SK-N-MC (cell line): ENCODE data around the gene FAR2.
"Not testable (repeated sequence)": the region's sequence is repeated elsewhere in the genome, so short reads cannot be mapped to it uniquely, and the experiment has no call there.

Experiments
- DNase-seq: peaks from one replicate; pipeline ENCODE4 v3.0.0-alpha.2; 2011; ENCODE audit warnings: low read depth, low spot score
- H3K27ac ChIP-seq: fragments of 200-600 bp; sonication (generic); 2 replicates; pipeline ENCODE4 v1.5.1; 2016; ENCODE audit warnings: mixed run types
- H3K36me3 ChIP-seq: fragments of 200-600 bp; sonication (generic); 2 replicates; pipeline ENCODE4 v1.6.1; 2017; ENCODE audit warnings: antibody characterized with exemption, low read length, mixed read lengths; ENCODE audit not compliant: insufficient read depth
- H3K4me3 ChIP-seq: fragments of 200-600 bp; sonication (generic); 2 replicates; pipeline ENCODE4 v1.5.1; 2016
- H3K9ac ChIP-seq: fragments of 200-600 bp; sonication (generic); 2 replicates; pipeline ENCODE4 v1.8.0; 2017; ENCODE audit warnings: mixed run types, mixed read lengths; ENCODE audit not compliant: insufficient read length
- H3K9me3 ChIP-seq: fragments of 200-600 bp; sonication (generic); 2 replicates; pipeline ENCODE4 v1.6.1; 2017; ENCODE audit warnings: low read depth, mild to moderate bottlenecking, antibody characterized with exemption, low read length, moderate library complexity, mixed read lengths
- EZH2 ChIP-seq: fragments of 200-600 bp; sonication (generic); IDR thresholded peaks from one replicate; pipeline ENCODE4 v1.6.1; 2017; ENCODE audit warnings: antibody characterized with exemption
- FOXP2 ChIP-seq: optimal IDR thresholded peaks from 2 replicates; pipeline ENCODE3; 2011; ENCODE audit warnings: mild to moderate bottlenecking, moderate library complexity; ENCODE audit not compliant: insufficient read depth; ENCODE audit errors: extremely low read length, control extremely low read depth
- POLR2AphosphoS5 ChIP-seq: IDR thresholded peaks from 2 replicates; pipeline ENCODE4 v1.6.1; 2012; ENCODE audit warnings: mild to moderate bottlenecking, low read depth, low read length, borderline replicate concordance

FAR2 gene

DNA sequence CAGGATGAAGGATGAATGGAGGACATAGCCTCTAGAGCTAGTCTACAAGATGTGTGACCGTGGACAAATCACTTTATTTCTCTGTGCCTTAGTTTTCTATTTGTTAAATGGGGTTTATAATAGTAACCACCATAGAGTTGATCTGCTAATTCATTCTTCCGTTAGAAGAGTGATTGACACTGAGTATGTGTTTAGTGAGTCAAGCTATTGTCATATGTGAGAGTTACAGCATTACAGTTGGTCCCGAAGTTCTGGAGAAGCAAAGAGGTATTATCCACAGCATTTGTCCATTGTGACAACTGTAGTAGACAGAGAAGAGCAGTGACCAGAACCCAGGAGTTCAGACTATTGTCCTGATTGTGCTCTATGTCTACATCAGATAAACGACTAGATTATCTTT lies 14.1 kb downstream of the FAR2 start:
- no peak for DNase-seq
- H3K9ac ChIP-seq = no peak overlapping the region
- no peak overlapping the region for H3K4me3 ChIP-seq
- TF ChIP-seq POLR2AphosphoS5 (no peak), FOXP2 (no peak), EZH2 (no peak)
- H3K9me3 ChIP-seq = no peaks in the 10 kb centered on the region
- no peaks in the 10 kb centered on the region for H3K36me3 ChIP-seq
- no peak overlapping the region for H3K27ac ChIP-seq

DNA sequence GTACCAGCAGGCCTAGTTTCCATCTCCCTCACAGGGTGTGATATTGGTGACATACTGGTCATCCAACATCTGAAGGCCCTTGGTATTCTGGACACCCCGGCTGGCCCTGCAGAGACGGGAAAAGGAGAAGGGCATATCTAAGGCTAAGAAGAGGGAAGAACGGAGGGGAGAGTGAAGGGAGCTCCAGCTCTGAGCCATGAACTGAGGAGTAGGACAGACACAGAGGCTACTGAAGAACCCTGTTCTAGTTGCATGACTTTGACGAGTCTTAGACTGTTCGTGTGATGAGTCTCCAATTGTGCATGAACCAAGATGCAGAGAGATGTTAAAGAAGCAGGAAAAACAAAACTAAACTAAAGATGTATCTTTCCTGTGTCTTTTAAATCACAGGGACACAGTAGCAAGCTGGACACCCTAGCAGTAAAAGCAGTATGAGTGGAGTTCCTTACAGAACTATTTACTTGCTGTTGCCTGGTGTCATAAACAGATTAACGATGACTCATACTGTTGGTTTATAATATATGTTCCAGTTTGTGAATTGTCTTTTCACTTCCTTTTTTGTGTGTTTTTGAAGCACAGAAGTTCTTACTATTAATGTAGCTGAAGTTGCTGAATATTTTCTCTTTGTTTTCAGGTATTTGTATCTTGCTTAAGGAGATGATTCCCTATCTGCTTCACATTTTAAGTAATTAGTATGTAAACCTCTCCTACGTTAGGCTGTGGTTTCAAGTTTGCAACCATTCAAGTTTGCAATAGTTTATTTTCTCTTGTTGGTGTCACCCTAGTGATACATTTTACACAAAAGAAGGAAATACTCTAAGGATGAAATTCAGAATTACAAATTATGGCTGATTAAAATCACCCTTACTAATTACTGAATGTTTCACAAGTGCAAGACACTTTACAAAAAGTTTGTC lies 15.7 kb downstream of the FAR2 start:
- TF ChIP-seq EZH2 (no peak), POLR2AphosphoS5 (no peak), FOXP2 (no peak)
- DNase-seq = no peak
- Histone ChIP-seq H3K27ac (no peak overlapping the region), H3K36me3 (no peaks in the 10 kb centered on the region), H3K9ac (no peak overlapping the region), H3K9me3 (no peaks in the 10 kb centered on the region), H3K4me3 (no peak overlapping the region)

DNA sequence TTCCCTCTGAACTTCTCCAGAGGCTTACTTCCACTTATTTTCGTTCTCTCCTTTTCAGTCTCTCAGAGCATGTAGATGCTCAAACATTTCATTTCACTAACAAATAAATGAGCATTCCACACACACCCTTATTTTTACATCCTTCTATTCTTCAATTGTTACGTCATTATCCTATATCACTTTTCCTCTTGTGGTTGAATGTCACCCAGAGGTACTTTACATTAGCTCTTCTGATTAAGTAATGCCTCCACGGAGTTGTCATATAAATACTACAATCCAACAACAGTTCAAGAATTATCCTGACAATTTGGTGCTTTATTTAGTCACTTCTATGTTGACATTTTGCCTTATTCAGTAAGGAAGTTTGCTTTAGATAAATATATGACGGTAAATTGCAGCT lies 18.4 kb downstream of the FAR2 start:
- no peak for TF ChIP-seq FOXP2
- no peak for TF ChIP-seq POLR2AphosphoS5
- no peak for TF ChIP-seq EZH2
- DNase-seq = no peak

DNA sequence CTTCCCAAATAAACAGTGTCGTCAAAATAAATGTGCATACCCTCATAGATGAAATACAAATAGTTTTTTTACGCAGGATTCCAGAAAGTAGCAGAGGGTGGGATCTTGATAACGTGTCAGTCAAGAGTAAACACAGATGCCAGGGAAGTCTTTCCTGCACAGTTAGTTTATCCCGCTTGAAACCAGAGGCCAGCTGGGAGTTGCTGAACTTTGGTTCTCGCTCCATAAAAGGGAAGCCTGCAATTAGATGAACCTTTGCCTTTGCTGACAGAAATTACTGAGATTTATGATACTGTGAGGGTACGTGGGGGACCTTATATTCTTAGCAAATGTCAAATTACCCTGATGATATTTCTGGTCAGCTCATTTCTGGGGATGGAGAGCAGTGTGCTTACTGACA lies 18.9 kb downstream of the FAR2 start:
- Histone ChIP-seq H3K4me3 (no peak overlapping the region), H3K27ac (no peak overlapping the region), H3K9me3 (no peaks in the 10 kb centered on the region), H3K9ac (no peak overlapping the region), H3K36me3 (no peaks in the 10 kb centered on the region)
- no peak for TF ChIP-seq EZH2
- no peak for TF ChIP-seq FOXP2
- TF ChIP-seq POLR2AphosphoS5 = no peak
- DNase-seq = no peak

More for the DNA sequence above, 18.4 kb downstream of the FAR2 start:
- H3K36me3 ChIP-seq = no peaks in the 10 kb centered on the region
- H3K27ac ChIP-seq = no peak overlapping the region
- H3K9ac ChIP-seq = no peak overlapping the region
- H3K4me3 ChIP-seq = no peak overlapping the region
- no peaks in the 10 kb centered on the region for H3K9me3 ChIP-seq

- DNase-seq, H3K4me3 ChIP-seq, H3K9ac ChIP-seq, H3K9me3 ChIP-seq, H3K27ac ChIP-seq, H3K36me3 ChIP-seq: not testable (repeated sequence)
Observed at GRCh38 chr12:29169978-29170377, 20.9 kb downstream of the FAR2 start.

- not testable (repeated sequence) for DNase-seq, H3K9me3 ChIP-seq, H3K9ac ChIP-seq, H3K36me3 ChIP-seq, H3K4me3 ChIP-seq, H3K27ac ChIP-seq
Observed at GRCh38 chr12:29170478-29171084, 21.5 kb downstream of the FAR2 start.

DNA sequence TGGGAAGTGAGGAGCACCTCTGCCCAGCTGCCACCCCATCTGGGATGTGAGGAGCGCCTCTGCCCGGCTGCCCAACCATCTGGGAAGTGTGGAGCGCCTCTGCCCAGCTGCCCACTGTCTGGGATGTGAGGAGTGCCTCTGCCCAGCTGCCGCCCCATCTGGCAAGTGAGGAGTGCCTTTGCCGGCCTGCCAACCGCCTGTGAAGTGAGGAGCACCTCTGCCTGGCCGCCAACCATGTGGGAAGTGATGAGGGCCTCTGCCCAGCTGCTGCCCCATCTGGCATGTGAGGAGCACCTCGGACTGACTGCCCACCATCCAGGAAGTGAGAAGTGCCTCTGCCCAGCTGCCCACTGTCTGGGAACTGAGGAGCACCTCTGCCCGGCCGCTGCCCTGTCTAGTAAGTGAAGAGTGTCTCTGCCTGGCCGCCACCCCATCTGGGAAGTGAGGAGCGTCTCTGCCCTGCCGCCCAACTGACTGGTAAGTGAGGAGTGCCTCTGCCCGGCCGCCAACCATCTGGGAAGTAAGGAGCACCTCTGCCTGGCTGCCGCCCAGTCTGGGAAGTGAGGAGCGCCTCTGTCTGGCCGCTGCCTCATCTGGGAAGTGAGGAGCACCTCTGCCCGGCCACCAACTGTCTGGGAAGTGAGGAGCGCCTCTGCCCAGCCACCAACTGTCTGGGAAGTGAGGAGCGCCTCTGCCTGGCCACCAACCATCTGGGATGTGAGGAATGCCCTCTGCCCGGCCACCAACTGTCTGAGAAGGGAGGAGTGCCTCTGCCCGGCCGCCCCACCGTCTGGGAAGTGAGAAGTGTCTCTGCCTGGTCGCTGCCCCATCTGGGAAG lies 22.6 kb downstream of the FAR2 start:
- Histone ChIP-seq H3K36me3 (no peaks in the 10 kb centered on the region), H3K9me3 (no peaks in the 10 kb centered on the region), H3K27ac (no peak overlapping the region), H3K4me3 (no peak overlapping the region), H3K9ac (no peak overlapping the region)
- TF ChIP-seq POLR2AphosphoS5 = no peak
- no peak for TF ChIP-seq EZH2
- no peak for TF ChIP-seq FOXP2
- no peak for DNase-seq

GRCh38 chr12:29176941-29177340 lies 27.9 kb downstream of the FAR2 start:
- Histone ChIP-seq H3K9me3 (no peaks in the 10 kb centered on the region), H3K36me3 (no peaks in the 10 kb centered on the region), H3K4me3 (peak overlapping the region; percentile 39), H3K27ac (peak overlapping the region; percentile 87), H3K9ac (no peak overlapping the region)
- no peak for TF ChIP-seq FOXP2
- peak; percentile 33; the same call in 1 of the 2 replicates for TF ChIP-seq POLR2AphosphoS5
- TF ChIP-seq EZH2 = no peak
- DNase-seq = peak; percentile 79

GRCh38 chr12:29182247-29182646 lies 33.2 kb downstream of the FAR2 start:
- DNase-seq, H3K9ac ChIP-seq, H3K9me3 ChIP-seq, H3K27ac ChIP-seq, H3K36me3 ChIP-seq, H3K4me3 ChIP-seq: not testable (repeated sequence)
